GM18861 (cell line): ENCODE results near the gene NCLN.

Experiments
- ATAC-seq: cut with Tn5 transposase; IDR thresholded peaks from one replicate; pipeline ENCODE4 v1.9.1; 2021; ENCODE audit not compliant: unreplicated experiment

Gene NCLN

GRCh38 chr19:3253270-3253669 lies 67.5 kb downstream of the NCLN start:
- no peak for ATAC-seq

DNA sequence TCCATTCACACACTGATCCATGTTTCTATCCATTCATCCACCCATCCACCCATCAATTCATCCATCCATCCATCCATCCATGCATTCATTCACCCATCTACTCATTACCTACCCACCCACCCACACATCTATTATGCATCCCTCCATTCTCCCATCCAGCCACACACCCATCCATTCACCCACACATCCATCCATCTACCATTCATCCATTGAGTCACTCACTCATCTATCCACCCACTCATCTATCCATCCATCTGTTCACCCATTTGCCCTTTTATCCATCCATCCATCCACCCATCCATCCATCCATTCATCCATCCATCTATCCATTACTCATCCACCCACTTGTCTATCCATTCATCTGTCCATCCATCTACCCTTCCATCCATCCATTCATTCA lies 68.8 kb downstream of the NCLN start:
- ATAC-seq, result no peak

- no peak for ATAC-seq
These were observed 71.3 kb downstream of the NCLN start for GRCh38 chr19:3257071-3257470.
